ENCODE results near the gene RAD51B.

DNA sequence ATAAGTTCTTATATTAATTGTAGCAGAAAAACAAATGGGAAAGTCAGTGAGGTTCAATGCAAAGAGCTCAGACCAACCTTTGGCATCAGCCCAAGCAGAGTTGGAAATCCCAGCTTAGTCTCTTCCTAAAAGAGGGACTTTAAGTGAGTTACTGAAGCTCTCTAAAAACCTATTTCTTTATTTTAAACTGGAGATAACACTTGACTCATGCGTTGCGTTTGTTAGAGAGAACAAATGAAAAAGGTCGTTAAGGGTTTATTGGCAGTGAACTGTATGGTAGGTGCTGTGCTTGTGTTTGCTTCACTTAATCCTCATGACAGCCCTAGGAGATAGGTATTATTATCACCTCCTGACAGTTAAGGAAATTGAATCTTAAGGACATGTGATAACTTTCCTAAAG lies 396.5 kb downstream of the RAD51B start:
- TF ChIP-seq POLR2AphosphoS5 (IDR thresholded peaks at IDR 0.05; ENCODE audit: low read depth, low read length) = no peak
- no peak for TF ChIP-seq POLR2A (IDR thresholded peaks at IDR 0.05; ENCODE audit: low read depth, low read length)

Measured in GM12892 (cell line).